Measurements from ENCODE around the gene LAPTM5. TPM values are rescaled to one million over a fixed set of nuclear protein-coding genes. Genes with fewer than 3 reads are reported as not detected.

LAPTM5 gene
- total RNA-seq, 4 donors from 2014 or later, result 2.3 to 14.8 (median 10.1) TPM

GRCh38 chr1:30762930-30763650 is 5.5 kb upstream of the LAPTM5 start:
- intact Hi-C loops (cut with DNase I; ENCODE audit: low total_unique reads), result no loop called here
- H3K27ac ChIP-seq, result peak overlapping the region; percentile 37 to 83 (median 62)

GRCh38 chr1:30762152-30762929 is 4.8 kb upstream of the LAPTM5 start:
- Histone ChIP-seq H3K27ac (no peak overlapping the region), H3K27me3 (no peaks in the 10 kb centered on the region), H3K9me3 (no peaks in the 10 kb centered on the region), H3K4me3 (no peak overlapping the region), H3K36me3 (no peaks in the 10 kb centered on the region), H3K4me1 (peaks cover 10 to 24% of the 10 kb centered on the region in 2 donors)
- ATAC-seq (no peak), DNase-seq (no peak)
- in situ Hi-C loops (cut with MboI; ENCODE audit: low sequenced_read_pairs in 4 of 4), result no loop called here
- no peak for TF ChIP-seq CTCF (IDR thresholded peaks at IDR 0.05 in 4 of 5, conservative IDR thresholded peaks at IDR 0.05 in 1 of 5)
- intact Hi-C loops (cut with DNase I; ENCODE audit: low total_unique reads), result no loop called here

More at GRCh38 chr1:30762930-30763650, 5.5 kb upstream of the LAPTM5 start:
- Histone ChIP-seq H3K9me3 (no peaks in the 10 kb centered on the region), H3K27me3 (no peaks in the 10 kb centered on the region), H3K4me3 (no peak overlapping the region), H3K4me1 (peaks cover 10 to 24% of the 10 kb centered on the region in 2 donors), H3K36me3 (no peaks in the 10 kb centered on the region)
- TF ChIP-seq CTCF (IDR thresholded peaks at IDR 0.05 in 4 of 5, conservative IDR thresholded peaks at IDR 0.05 in 1 of 5) (no peak), POLR2A (IDR thresholded peaks at IDR 0.05) (no peak)
- no peak for DNase-seq
- peak in 1 of 2 donors; percentile 5 for ATAC-seq
- in situ Hi-C loops (cut with MboI; ENCODE audit: low sequenced_read_pairs in 4 of 4), result no loop called here

GRCh38 chr1:30761381-30762151 is 4.0 kb upstream of the LAPTM5 start:
- H3K4me1 ChIP-seq, result peaks cover 10 to 24% of the 10 kb centered on the region in 2 donors
- ATAC-seq, result no peak
- intact Hi-C loops (cut with DNase I; ENCODE audit: low total_unique reads), result no loop called here

More at GRCh38 chr1:30761381-30762151, 4.0 kb upstream of the LAPTM5 start:
- no peaks in the 10 kb centered on the region for H3K27me3 ChIP-seq
- H3K27ac ChIP-seq, result no peak overlapping the region
- no peaks in the 10 kb centered on the region for H3K9me3 ChIP-seq
- in situ Hi-C loops (cut with MboI; ENCODE audit: low sequenced_read_pairs in 4 of 4), result no loop called here
- H3K36me3 ChIP-seq, result no peaks in the 10 kb centered on the region
- H3K4me3 ChIP-seq, result no peak overlapping the region
- DNase-seq, result no peak
- TF ChIP-seq POLR2A (IDR thresholded peaks at IDR 0.05), result no peak
- TF ChIP-seq CTCF (IDR thresholded peaks at IDR 0.05 in 4 of 5, conservative IDR thresholded peaks at IDR 0.05 in 1 of 5), result no peak

All from gastrocnemius medialis (tissue), 4 donors.